GM23338 (cell line): ENCODE data around the gene MRAS. TPM values are rescaled to one million over a fixed set of nuclear protein-coding genes. Genes with fewer than 3 reads are reported as not detected.

Source experiments
- ATAC-seq: fragments of 200-7000 bp; cut with Tn5 transposase; 3 replicates; pipeline ENCODE4 v1.9.1; 2020
- DNase-seq: peaks from one replicate; pipeline ENCODE4 v3.0.0-alpha.2; 2015; ENCODE audit warnings: low spot score
- H2AFZ ChIP-seq: fragments of 200-600 bp; sonication (generic); 2 replicates; pipeline ENCODE4 v1.8.0; 2016; ENCODE audit warnings: antibody characterized with exemption, mild to moderate bottlenecking, moderate library complexity
- H3F3A ChIP-seq: fragments of 200-600 bp; sonication (generic); replicated peaks from 2 replicates; pipeline ENCODE4 v1.8.0; 2017; ENCODE audit warnings: antibody characterized with exemption, mixed run types, low read depth
- H3K27ac ChIP-seq: fragments of 200-600 bp; sonication (generic); 2 replicates; pipeline ENCODE4 v1.6.1; 2016; ENCODE audit warnings: low read depth
- H3K27me3 ChIP-seq: fragments of 200-600 bp; sonication (generic); 2 replicates; pipeline ENCODE4 v1.8.0; 2016; ENCODE audit warnings: mild to moderate bottlenecking, mixed run types, moderate library complexity; ENCODE audit not compliant: insufficient read depth
- H3K36me3 ChIP-seq: fragments of 200-600 bp; sonication (generic); 2 replicates; pipeline ENCODE4 v1.8.0; 2016; ENCODE audit warnings: mild to moderate bottlenecking; ENCODE audit not compliant: insufficient read depth
- H3K4me1 ChIP-seq: fragments of 200-600 bp; sonication (generic); 2 replicates; pipeline ENCODE4 v1.8.0; 2016; ENCODE audit warnings: mild to moderate bottlenecking, moderate library complexity; ENCODE audit not compliant: insufficient read depth
- H3K4me2 ChIP-seq: fragments of 200-600 bp; sonication (generic); 2 replicates; pipeline ENCODE4 v1.7.1; 2017; ENCODE audit warnings: mixed run types
- H3K4me3 ChIP-seq: fragments of 200-600 bp; sonication (generic); 2 replicates; pipeline ENCODE4 v1.6.1; 2016; ENCODE audit warnings: mixed run types
- H3K79me2 ChIP-seq: fragments of 200-600 bp; sonication (generic); replicated peaks from 2 replicates; pipeline ENCODE4 v1.8.0; 2017; ENCODE audit warnings: mild to moderate bottlenecking; ENCODE audit not compliant: insufficient read depth
- H3K9me2 ChIP-seq: fragments of 200-600 bp; sonication (generic); 2 replicates; pipeline ENCODE4 v1.8.0; 2017; ENCODE audit not compliant: insufficient read depth
- H4K20me1 ChIP-seq: fragments of 200-600 bp; sonication (generic); replicated peaks from 2 replicates; pipeline ENCODE4 v1.8.0; 2017; ENCODE audit warnings: mild to moderate bottlenecking; ENCODE audit not compliant: insufficient read depth
- H3K27ac Mint-ChIP-seq: 2 replicates; pipeline ENCODE4 v1.8.0; 2020; ENCODE audit warnings: inconsistent platforms, mild to moderate bottlenecking, moderate library complexity, mixed read lengths
- H3K27me3 Mint-ChIP-seq: 3 replicates; pipeline ENCODE4 v1.8.0; 2022; ENCODE audit warnings: low read depth, mild to moderate bottlenecking, moderate library complexity, mixed read lengths, inconsistent platforms; ENCODE audit not compliant: insufficient read depth, poor library complexity
- H3K36me3 Mint-ChIP-seq: 3 replicates; pipeline ENCODE4 v1.8.0; 2021; ENCODE audit warnings: low read depth, mild to moderate bottlenecking, inconsistent platforms, moderate library complexity, mixed read lengths
- H3K4me1 Mint-ChIP-seq: 3 replicates; pipeline ENCODE4 v1.8.0; 2020; ENCODE audit warnings: mild to moderate bottlenecking, inconsistent platforms, mixed read lengths
- H3K4me3 Mint-ChIP-seq: 3 replicates; pipeline ENCODE4 v1.8.0; 2021; ENCODE audit warnings: moderate library complexity, mild to moderate bottlenecking, inconsistent platforms, mixed read lengths
- H3K9me3 Mint-ChIP-seq: 3 replicates; pipeline ENCODE4 v1.8.0; 2020; ENCODE audit warnings: moderate library complexity, mild to moderate bottlenecking, inconsistent platforms, mixed read lengths
- CREB1 ChIP-seq: fragments of 250-450 bp; sonication (Bioruptor Pico); IDR thresholded peaks from 2 replicates; pipeline ENCODE4 v1.5.0; 2020; ENCODE audit warnings: low read depth, mild to moderate bottlenecking, moderate library complexity
- EZH2 ChIP-seq: fragments of 200-600 bp; sonication (generic); IDR thresholded peaks from one replicate; pipeline ENCODE4 v1.8.0; 2017; ENCODE audit warnings: antibody characterized with exemption, mild to moderate bottlenecking, low read depth; ENCODE audit not compliant: unreplicated experiment
- EZH2phosphoT487 ChIP-seq: fragments of 200-600 bp; sonication (generic); IDR thresholded peaks from one replicate; pipeline ENCODE4 v1.8.1; 2018; ENCODE audit warnings: antibody characterized with exemption; ENCODE audit not compliant: unreplicated experiment
- JUNB ChIP-seq: IDR thresholded peaks from one replicate; pipeline ENCODE4 v1.6.1; 2016; ENCODE audit warnings: antibody characterized with exemption; ENCODE audit not compliant: unreplicated experiment
- NANOG ChIP-seq: IDR thresholded peaks from 2 replicates; pipeline ENCODE4 v1.6.1; 2016; ENCODE audit warnings: antibody characterized with exemption, borderline replicate concordance
- POLR2AphosphoS5 ChIP-seq: IDR thresholded peaks from 2 replicates; pipeline ENCODE4 v1.6.1; 2016; ENCODE audit warnings: antibody characterized with exemption, low read depth
- STAT1 ChIP-seq: IDR thresholded peaks from one replicate; pipeline ENCODE4 v1.6.1; 2016; ENCODE audit warnings: antibody characterized with exemption; ENCODE audit not compliant: unreplicated experiment
- ZNF114 ChIP-seq: fragments of 250-450 bp; sonication (Bioruptor Pico); IDR thresholded peaks from 2 replicates; pipeline ENCODE4 v1.5.0; 2020; ENCODE audit warnings: mild to moderate bottlenecking, moderate library complexity
- ZNF331 ChIP-seq: fragments of 250-450 bp; sonication (Bioruptor Pico); IDR thresholded peaks from 2 replicates; pipeline ENCODE4 v1.5.0; 2020; ENCODE audit warnings: low read depth, mild to moderate bottlenecking, moderate library complexity
- polyA plus RNA-seq: library from polyadenylated mRNA; unstranded; fragments of >200 nt; fragmentation: Nextera tagmentation; extraction: Ambion mirVana; gene quantifications from 2 replicates; pipeline ENCODE4 v1.2.1, GENCODE V29; 2016
- total RNA-seq: library from RNA; depleted of rRNA; stranded (reverse); fragments of >200 nt; shearing (Covaris generic); gene quantifications from 2 replicates; pipeline ENCODE4 v1.2.3, GENCODE V29; 2014
- TF ChIP-seq, protein P1 (sequence below): IDR thresholded peaks from one replicate; pipeline ENCODE4 v1.6.1; 2018; ENCODE audit warnings: antibody characterized with exemption; ENCODE audit not compliant: unreplicated experiment
- TF ChIP-seq, protein P2 (sequence below): IDR thresholded peaks from 2 replicates; pipeline ENCODE4 v1.6.1; 2016; ENCODE audit warnings: antibody characterized with exemption
- TF ChIP-seq, protein P3 (sequence below), 2 experiments: fragments of 200-600 bp in 1 of 2; sonication (generic) in 1 of 2; conservative IDR thresholded peaks; 2 replicates each; pipeline versions ENCODE4 v1.5.1 to v1.6.1; 2016 to 2017; ENCODE audit warnings: antibody characterized with exemption in 2 of 2, low read depth in 2 of 2, mild to moderate bottlenecking in 2 of 2, moderate library complexity in 1 of 2

The MRAS gene
- total and polyA plus RNA-seq, 2 experiments from 2014 or later, result 9.1 to 10.2 TPM

DNA sequence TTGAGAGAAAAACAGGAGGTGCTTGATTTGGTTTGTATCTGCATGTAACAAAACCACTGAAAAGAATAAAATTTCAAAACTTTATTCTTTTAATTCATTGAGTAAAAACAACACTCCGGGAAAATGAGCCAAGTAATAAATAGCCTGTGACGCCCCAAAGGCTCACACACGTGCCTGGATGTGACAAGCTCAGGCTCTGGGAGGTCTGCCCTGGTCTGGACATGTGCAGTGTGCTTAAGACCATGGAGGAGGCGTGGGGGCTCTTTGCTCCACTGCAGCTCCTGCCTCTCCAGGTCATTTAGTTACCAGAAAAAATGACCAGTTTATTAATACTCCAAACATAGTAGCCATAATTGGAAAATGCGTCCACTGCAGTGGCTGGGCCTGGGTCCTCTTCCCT is 10.1 kb upstream of the MRAS start (continued):
- TF ChIP-seq, protein P1, sequence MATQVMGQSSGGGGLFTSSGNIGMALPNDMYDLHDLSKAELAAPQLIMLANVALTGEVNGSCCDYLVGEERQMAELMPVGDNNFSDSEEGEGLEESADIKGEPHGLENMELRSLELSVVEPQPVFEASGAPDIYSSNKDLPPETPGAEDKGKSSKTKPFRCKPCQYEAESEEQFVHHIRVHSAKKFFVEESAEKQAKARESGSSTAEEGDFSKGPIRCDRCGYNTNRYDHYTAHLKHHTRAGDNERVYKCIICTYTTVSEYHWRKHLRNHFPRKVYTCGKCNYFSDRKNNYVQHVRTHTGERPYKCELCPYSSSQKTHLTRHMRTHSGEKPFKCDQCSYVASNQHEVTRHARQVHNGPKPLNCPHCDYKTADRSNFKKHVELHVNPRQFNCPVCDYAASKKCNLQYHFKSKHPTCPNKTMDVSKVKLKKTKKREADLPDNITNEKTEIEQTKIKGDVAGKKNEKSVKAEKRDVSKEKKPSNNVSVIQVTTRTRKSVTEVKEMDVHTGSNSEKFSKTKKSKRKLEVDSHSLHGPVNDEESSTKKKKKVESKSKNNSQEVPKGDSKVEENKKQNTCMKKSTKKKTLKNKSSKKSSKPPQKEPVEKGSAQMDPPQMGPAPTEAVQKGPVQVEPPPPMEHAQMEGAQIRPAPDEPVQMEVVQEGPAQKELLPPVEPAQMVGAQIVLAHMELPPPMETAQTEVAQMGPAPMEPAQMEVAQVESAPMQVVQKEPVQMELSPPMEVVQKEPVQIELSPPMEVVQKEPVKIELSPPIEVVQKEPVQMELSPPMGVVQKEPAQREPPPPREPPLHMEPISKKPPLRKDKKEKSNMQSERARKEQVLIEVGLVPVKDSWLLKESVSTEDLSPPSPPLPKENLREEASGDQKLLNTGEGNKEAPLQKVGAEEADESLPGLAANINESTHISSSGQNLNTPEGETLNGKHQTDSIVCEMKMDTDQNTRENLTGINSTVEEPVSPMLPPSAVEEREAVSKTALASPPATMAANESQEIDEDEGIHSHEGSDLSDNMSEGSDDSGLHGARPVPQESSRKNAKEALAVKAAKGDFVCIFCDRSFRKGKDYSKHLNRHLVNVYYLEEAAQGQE, result no peak
- TF ChIP-seq, protein P2, sequence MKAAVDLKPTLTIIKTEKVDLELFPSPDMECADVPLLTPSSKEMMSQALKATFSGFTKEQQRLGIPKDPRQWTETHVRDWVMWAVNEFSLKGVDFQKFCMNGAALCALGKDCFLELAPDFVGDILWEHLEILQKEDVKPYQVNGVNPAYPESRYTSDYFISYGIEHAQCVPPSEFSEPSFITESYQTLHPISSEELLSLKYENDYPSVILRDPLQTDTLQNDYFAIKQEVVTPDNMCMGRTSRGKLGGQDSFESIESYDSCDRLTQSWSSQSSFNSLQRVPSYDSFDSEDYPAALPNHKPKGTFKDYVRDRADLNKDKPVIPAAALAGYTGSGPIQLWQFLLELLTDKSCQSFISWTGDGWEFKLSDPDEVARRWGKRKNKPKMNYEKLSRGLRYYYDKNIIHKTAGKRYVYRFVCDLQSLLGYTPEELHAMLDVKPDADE, result no peak
- TF ChIP-seq STAT1 (no peak), ZNF114 (CRISPR knock-in tag) (no peak), NANOG (no peak), ZNF331 (CRISPR knock-in tag) (no peak), EZH2 (no peak), EZH2phosphoT487 (no peak), JUNB (no peak), POLR2AphosphoS5 (no peak)
- TF ChIP-seq, protein P3, sequence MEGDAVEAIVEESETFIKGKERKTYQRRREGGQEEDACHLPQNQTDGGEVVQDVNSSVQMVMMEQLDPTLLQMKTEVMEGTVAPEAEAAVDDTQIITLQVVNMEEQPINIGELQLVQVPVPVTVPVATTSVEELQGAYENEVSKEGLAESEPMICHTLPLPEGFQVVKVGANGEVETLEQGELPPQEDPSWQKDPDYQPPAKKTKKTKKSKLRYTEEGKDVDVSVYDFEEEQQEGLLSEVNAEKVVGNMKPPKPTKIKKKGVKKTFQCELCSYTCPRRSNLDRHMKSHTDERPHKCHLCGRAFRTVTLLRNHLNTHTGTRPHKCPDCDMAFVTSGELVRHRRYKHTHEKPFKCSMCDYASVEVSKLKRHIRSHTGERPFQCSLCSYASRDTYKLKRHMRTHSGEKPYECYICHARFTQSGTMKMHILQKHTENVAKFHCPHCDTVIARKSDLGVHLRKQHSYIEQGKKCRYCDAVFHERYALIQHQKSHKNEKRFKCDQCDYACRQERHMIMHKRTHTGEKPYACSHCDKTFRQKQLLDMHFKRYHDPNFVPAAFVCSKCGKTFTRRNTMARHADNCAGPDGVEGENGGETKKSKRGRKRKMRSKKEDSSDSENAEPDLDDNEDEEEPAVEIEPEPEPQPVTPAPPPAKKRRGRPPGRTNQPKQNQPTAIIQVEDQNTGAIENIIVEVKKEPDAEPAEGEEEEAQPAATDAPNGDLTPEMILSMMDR (conservative IDR thresholded peaks at IDR 0.05; ENCODE audit: low read depth in 2 of 2), result no peak

DNA sequence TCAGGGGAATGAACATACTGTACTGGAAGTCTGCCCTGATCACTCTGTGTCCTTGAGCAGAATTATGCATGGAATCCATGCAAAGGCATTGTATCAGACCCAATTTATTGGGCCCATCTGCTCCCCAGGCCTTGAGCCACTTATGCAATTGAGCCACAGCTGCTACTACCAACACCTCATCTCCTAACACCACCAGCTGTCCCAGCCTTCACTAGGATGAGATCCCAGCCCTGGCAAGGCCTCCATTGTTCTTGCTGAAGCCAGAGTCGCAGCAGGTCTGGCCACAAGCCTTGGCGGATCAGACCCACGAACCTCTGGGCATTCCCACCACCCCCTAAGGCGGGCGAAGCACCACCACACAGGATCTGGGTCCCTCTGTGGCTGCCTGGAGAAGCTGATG is 9.6 kb upstream of the MRAS start:
- Histone ChIP-seq H3K4me3 (no peak overlapping the region), H2AFZ (peak overlapping the region; percentile 39; the same call in 1 of the 2 replicates), H4K20me1 (no peaks in the 10 kb centered on the region), H3K27me3 (no peaks in the 10 kb centered on the region), H3K9me2 (no peaks in the 10 kb centered on the region), H3K79me2 (no peaks in the 10 kb centered on the region), H3K36me3 (no peaks in the 10 kb centered on the region), H3K4me1 (peaks cover 23% of the 10 kb centered on the region), H3K27ac (no peak overlapping the region), H3F3A (no peaks in the 10 kb centered on the region), H3K4me2 (no peak overlapping the region)
- peaks cover 30% of the 10 kb centered on the region for H3K4me1 Mint-ChIP-seq
- no peak overlapping the region for H3K27ac Mint-ChIP-seq
- H3K4me3 Mint-ChIP-seq, result no peak overlapping the region
- no peaks in the 10 kb centered on the region for H3K36me3 Mint-ChIP-seq
- DNase-seq, result no peak
- H3K9me3 Mint-ChIP-seq, result no peaks in the 10 kb centered on the region
- no peak for ATAC-seq
- peaks cover 4% of the 10 kb centered on the region for H3K27me3 Mint-ChIP-seq
- TF ChIP-seq JUNB, result no peak
- TF ChIP-seq, protein P2, result no peak
- TF ChIP-seq, protein P1, result no peak
- no peak for TF ChIP-seq POLR2AphosphoS5
- no peak for TF ChIP-seq EZH2phosphoT487
- TF ChIP-seq EZH2, result no peak
- TF ChIP-seq ZNF331 (CRISPR knock-in tag), result no peak
- TF ChIP-seq CREB1, result no peak
